A549 (cell line): ENCODE measurements around the gene RASL11B. TPM values are rescaled to one million over a fixed set of nuclear protein-coding genes. Genes with fewer than 3 reads are reported as not detected.

ENCODE experiments used
- ATAC-seq, 2 experiments: fragments of 200-7000 bp in 1 of 2; fragments of >200 bp in 1 of 2; cut with Nextera tagmentation in 1 of 2; cut with Tn5 transposase in 1 of 2; 3 replicates each; pipeline versions ENCODE4 v1.8.0 to v1.9.1; 2018 to 2020; ENCODE audit warnings: mild to moderate bottlenecking in 1 of 2, moderate library complexity in 1 of 2
- CTCF ChIA-PET: fragments of 300-600 bp; sonication (Branson Sonifier 250); formaldehyde crosslinking; extraction: SDS; loops from one replicate; lab custom pipeline; 2021; ENCODE audit warnings: antibody characterized with exemption, inconsistent platforms; lab: Yijun Ruan, JAX
- POLR2A ChIA-PET: fragments of 350-600 bp; formaldehyde crosslinking; extraction: SDS; loops from one replicate; lab custom pipeline; 2021; ENCODE audit warnings: antibody characterized with exemption, inconsistent platforms; lab: Yijun Ruan, JAX
- DNase-seq, 2 experiments: peaks; one replicate each; pipeline versions ENCODE4 v3.0.0 to v3.0.0-alpha.2; 2011 to 2016; ENCODE audit warnings: low read depth in 1 of 2, low spot score in 1 of 2
- FAIRE-seq: peaks from 2 replicates; lab custom pipeline; 2011; peaks lifted over from hg19 to GRCh38; lab: Jason Lieb, UNC
- H3K27ac ChIP-seq, 2 experiments: fragments of >200 bp; sonication (Bioruptor Twin); formaldehyde crosslinking; 3 replicates each; pipeline ENCODE4 v1.5.1; 2016 to 2017
- H3K4me1 ChIP-seq: fragments of >200 bp; sonication (Bioruptor Twin); formaldehyde crosslinking; 3 replicates; pipeline ENCODE4 v1.6.1; 2016
- H3K4me2 ChIP-seq: fragments of >200 bp; sonication (Bioruptor Twin); formaldehyde crosslinking; 3 replicates; pipeline ENCODE4 v1.6.1; 2016
- H3K4me3 ChIP-seq: fragments of >200 bp; sonication (Bioruptor Twin); formaldehyde crosslinking; 3 replicates; pipeline ENCODE4 v1.5.1; 2016
- H3K9me3 ChIP-seq: fragments of >200 bp; sonication (Bioruptor Twin); formaldehyde crosslinking; 3 replicates; pipeline ENCODE4 v1.6.1; 2016
- CBX8 ChIP-seq: fragments of 200-600 bp; sonication (generic); IDR thresholded peaks from 2 replicates; pipeline ENCODE4 v1.6.1; 2016
- CHD2 ChIP-seq: fragments of 150-350 bp; IDR thresholded peaks from 2 replicates; pipeline ENCODE4 v1.6.1; 2014; ENCODE audit warnings: low read length; ENCODE audit not compliant: partially characterized antibody
- CHD4 ChIP-seq: fragments of 200-600 bp; sonication (generic); IDR thresholded peaks from 2 replicates; pipeline ENCODE4 v1.6.1; 2016; ENCODE audit warnings: antibody characterized with exemption, mild to moderate bottlenecking, borderline replicate concordance
- HDAC2 ChIP-seq: fragments of 200-600 bp; sonication (generic); IDR thresholded peaks from 2 replicates; pipeline ENCODE4 v1.6.1; 2016
- HMGXB4 ChIP-seq: fragments of 250-450 bp; sonication (Bioruptor Pico); IDR thresholded peaks from 2 replicates; pipeline ENCODE4 v1.5.0; 2021; ENCODE audit warnings: mild to moderate bottlenecking, moderate library complexity, borderline replicate concordance
- HOXB13 ChIP-seq: fragments of 250-450 bp; sonication (Bioruptor Pico); IDR thresholded peaks from 2 replicates; pipeline ENCODE4 v1.5.0; 2020; ENCODE audit warnings: low read depth, mild to moderate bottlenecking, moderate library complexity
- MAZ ChIP-seq: fragments of 150-350 bp; IDR thresholded peaks from 2 replicates; pipeline ENCODE4 v1.6.1; 2014; ENCODE audit warnings: antibody characterized with exemption, low read depth, low read length, borderline replicate concordance
- MYC ChIP-seq: IDR thresholded peaks from 2 replicates; pipeline ENCODE4 v1.6.1; 2012; ENCODE audit warnings: mild to moderate bottlenecking, inconsistent platforms, low read length, improper control_type of control experiment, borderline replicate concordance
- PHF8 ChIP-seq: fragments of 200-600 bp; sonication (generic); IDR thresholded peaks from 2 replicates; pipeline ENCODE4 v1.6.1; 2016; ENCODE audit warnings: low read depth, mild to moderate bottlenecking, antibody characterized with exemption, moderate library complexity, borderline replicate concordance
- SREBF2 ChIP-seq: fragments of 450-650 bp; IDR thresholded peaks from 2 replicates; pipeline ENCODE4 v1.6.1; 2014; ENCODE audit warnings: mild to moderate bottlenecking, moderate library complexity
- TFCP2L1 ChIP-seq: fragments of 250-450 bp; sonication (Bioruptor Pico); IDR thresholded peaks from 2 replicates; pipeline ENCODE4 v1.5.0; 2021; ENCODE audit warnings: mild to moderate bottlenecking
- ZC3H11A ChIP-seq: fragments of 450-650 bp; IDR thresholded peaks from 2 replicates; pipeline ENCODE4 v1.6.1; 2014; ENCODE audit warnings: antibody characterized with exemption, mild to moderate bottlenecking
- ZSCAN20 ChIP-seq: fragments of 250-450 bp; sonication (Bioruptor Pico); IDR thresholded peaks from 2 replicates; pipeline ENCODE4 v1.8.0; 2022; ENCODE audit warnings: mild to moderate bottlenecking, moderate library complexity
- WGBS: methylation state at CpG from one replicate; pipeline ENCODE4 v1.1.6; 2017; ENCODE audit errors: missing lambda C conversion rate; 5-methylcytosine and 5-hydroxymethylcytosine counted together
- polyA plus RNA-seq, 4 experiments: library from polyadenylated mRNA; depleted of rRNA in 3 of 4; stranded (reverse); fragments of >200 nt; fragmentation: RNase III in 1 of 4; extraction: RNeasy Plus Mini Kit Qiagen cat#74134 plus additional on column Dnase treatment in 1 of 4; gene quantifications; 2 replicates in 3 of 4; 3 replicates in 1 of 4; pipeline ENCODE4 v1.2.3, GENCODE V29; 2011 to 2017
- TF ChIP-seq, protein P1 (sequence below): fragments of >200 bp; sonication (Bioruptor Twin); formaldehyde crosslinking; IDR thresholded peaks from 2 replicates; pipeline ENCODE4 v1.6.1; 2016
- TF ChIP-seq, protein P2 (sequence below): fragments of >200 bp; sonication (Bioruptor Twin); formaldehyde crosslinking; IDR thresholded peaks from 3 replicates; pipeline ENCODE4 v1.5.1; 2016
- TF ChIP-seq, protein P3 (sequence below): fragments of >200 bp; sonication (Bioruptor Twin); formaldehyde crosslinking; IDR thresholded peaks from 3 replicates; pipeline ENCODE4 v1.6.1; 2016
- TF ChIP-seq, protein P4 (sequence below): fragments of 150-350 bp; IDR thresholded peaks from 2 replicates; pipeline ENCODE4 v1.6.1; 2014; ENCODE audit warnings: low read depth, mild to moderate bottlenecking, low read length

RASL11B gene
- polyA plus RNA-seq, 2 of the 4 experiments (the other 2 are of a cell fraction), result 0.04 to 0.05 TPM

DNA sequence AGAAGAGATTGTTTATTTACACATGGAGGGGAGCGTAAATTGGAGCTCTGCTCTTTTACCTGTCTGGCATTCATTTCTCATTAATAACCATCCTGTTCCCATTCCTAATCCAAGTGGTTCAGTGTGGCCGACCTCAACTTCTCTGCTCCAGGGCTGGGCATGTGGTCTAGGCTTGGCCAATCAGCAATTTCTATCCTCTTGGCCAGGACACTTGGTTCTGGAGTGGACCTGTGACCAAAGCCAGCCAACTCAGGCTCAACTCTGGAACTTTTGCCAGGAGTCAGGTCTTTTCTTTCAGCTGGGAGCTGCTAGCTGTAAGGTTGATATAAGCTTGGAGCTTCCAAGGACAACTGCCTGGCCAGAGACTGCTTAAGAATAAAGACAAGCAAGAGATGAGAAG, 15.6 kb upstream of the RASL11B start:
- FAIRE-seq, result no peak
- CTCF ChIA-PET, result no interaction called here
- no peak for TF ChIP-seq CHD2
- TF ChIP-seq CBX8, result no peak
- no peak for TF ChIP-seq MYC
- TF ChIP-seq CHD4, result no peak
- TF ChIP-seq, protein P1, sequence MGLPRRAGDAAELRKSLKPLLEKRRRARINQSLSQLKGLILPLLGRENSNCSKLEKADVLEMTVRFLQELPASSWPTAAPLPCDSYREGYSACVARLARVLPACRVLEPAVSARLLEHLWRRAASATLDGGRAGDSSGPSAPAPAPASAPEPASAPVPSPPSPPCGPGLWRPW, result no peak
- TF ChIP-seq HMGXB4 (CRISPR knock-in tag), result no peak
- no peak for TF ChIP-seq HOXB13
- TF ChIP-seq, protein P2, sequence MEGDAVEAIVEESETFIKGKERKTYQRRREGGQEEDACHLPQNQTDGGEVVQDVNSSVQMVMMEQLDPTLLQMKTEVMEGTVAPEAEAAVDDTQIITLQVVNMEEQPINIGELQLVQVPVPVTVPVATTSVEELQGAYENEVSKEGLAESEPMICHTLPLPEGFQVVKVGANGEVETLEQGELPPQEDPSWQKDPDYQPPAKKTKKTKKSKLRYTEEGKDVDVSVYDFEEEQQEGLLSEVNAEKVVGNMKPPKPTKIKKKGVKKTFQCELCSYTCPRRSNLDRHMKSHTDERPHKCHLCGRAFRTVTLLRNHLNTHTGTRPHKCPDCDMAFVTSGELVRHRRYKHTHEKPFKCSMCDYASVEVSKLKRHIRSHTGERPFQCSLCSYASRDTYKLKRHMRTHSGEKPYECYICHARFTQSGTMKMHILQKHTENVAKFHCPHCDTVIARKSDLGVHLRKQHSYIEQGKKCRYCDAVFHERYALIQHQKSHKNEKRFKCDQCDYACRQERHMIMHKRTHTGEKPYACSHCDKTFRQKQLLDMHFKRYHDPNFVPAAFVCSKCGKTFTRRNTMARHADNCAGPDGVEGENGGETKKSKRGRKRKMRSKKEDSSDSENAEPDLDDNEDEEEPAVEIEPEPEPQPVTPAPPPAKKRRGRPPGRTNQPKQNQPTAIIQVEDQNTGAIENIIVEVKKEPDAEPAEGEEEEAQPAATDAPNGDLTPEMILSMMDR, result no peak
- TF ChIP-seq SREBF2, result no peak
- TF ChIP-seq ZC3H11A, result no peak
- TF ChIP-seq, all 56 proteins: peak for 0
- POLR2A ChIA-PET, result no interaction called here
- DNase-seq, result no peak
- no peak overlapping the region for H3K4me2 ChIP-seq
- H3K9me3 ChIP-seq, result no peaks in the 10 kb centered on the region
- 44% methylated on average over 2 of the region's 2 CpGs for WGBS
- no peaks in the 10 kb centered on the region for H3K4me1 ChIP-seq
- no peak overlapping the region for H3K27ac ChIP-seq
- no peak for ATAC-seq
- H3K4me3 ChIP-seq, result no peak overlapping the region

- no peaks in the 10 kb centered on the region for H3K4me1 ChIP-seq
- no peak overlapping the region for H3K4me3 ChIP-seq
- no peak overlapping the region for H3K27ac ChIP-seq
- TF ChIP-seq PHF8 (no peak), MAZ (no peak), TFCP2L1 (CRISPR knock-in tag) (no peak), ZSCAN20 (CRISPR knock-in tag) (no peak), HDAC2 (no peak)
- TF ChIP-seq, protein P3, sequence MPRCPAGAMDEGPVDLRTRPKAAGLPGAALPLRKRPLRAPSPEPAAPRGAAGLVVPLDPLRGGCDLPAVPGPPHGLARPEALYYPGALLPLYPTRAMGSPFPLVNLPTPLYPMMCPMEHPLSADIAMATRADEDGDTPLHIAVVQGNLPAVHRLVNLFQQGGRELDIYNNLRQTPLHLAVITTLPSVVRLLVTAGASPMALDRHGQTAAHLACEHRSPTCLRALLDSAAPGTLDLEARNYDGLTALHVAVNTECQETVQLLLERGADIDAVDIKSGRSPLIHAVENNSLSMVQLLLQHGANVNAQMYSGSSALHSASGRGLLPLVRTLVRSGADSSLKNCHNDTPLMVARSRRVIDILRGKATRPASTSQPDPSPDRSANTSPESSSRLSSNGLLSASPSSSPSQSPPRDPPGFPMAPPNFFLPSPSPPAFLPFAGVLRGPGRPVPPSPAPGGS, result no peak
- TF ChIP-seq, protein P4, sequence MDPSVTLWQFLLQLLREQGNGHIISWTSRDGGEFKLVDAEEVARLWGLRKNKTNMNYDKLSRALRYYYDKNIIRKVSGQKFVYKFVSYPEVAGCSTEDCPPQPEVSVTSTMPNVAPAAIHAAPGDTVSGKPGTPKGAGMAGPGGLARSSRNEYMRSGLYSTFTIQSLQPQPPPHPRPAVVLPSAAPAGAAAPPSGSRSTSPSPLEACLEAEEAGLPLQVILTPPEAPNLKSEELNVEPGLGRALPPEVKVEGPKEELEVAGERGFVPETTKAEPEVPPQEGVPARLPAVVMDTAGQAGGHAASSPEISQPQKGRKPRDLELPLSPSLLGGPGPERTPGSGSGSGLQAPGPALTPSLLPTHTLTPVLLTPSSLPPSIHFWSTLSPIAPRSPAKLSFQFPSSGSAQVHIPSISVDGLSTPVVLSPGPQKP, result no peak
- TF ChIP-seq, protein P1, result no peak
- TF ChIP-seq, all 56 proteins: peak for 0
- CTCF ChIA-PET, result no interaction called here
- WGBS, result 39% methylated on average over 6 of the region's 6 CpGs
- FAIRE-seq, result no peak
- H3K4me2 ChIP-seq, result no peak overlapping the region
- no peak for DNase-seq
- POLR2A ChIA-PET, result no interaction called here
- no peaks in the 10 kb centered on the region for H3K9me3 ChIP-seq
- ATAC-seq, result no peak
Observed at GRCh38 chr4:52848254-52848653, 13.9 kb upstream of the RASL11B start.
